Measurements from ENCODE around the gene CTRB1.

DNA sequence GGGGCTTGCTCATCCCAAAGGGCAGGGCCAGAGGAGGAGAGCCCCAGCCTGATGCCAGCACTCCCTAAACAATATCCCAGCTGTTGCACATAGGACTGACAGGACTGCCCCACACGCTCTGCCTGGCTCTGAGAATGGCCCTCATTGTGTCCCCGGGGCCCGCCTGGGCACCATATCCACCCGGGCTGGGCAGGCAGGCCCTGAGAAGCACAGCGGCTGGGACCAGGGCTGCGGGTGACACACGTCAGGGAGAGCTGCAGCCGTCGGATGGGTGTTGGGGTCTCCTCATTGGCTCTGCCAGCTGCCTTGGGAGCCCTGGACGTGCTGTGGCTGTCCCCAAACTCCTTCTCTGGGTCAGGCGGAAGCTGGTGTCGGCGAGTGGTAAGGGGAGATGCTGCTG, 28.5 kb downstream of the CTRB1 start:
- TF ChIP-seq, protein P1, sequence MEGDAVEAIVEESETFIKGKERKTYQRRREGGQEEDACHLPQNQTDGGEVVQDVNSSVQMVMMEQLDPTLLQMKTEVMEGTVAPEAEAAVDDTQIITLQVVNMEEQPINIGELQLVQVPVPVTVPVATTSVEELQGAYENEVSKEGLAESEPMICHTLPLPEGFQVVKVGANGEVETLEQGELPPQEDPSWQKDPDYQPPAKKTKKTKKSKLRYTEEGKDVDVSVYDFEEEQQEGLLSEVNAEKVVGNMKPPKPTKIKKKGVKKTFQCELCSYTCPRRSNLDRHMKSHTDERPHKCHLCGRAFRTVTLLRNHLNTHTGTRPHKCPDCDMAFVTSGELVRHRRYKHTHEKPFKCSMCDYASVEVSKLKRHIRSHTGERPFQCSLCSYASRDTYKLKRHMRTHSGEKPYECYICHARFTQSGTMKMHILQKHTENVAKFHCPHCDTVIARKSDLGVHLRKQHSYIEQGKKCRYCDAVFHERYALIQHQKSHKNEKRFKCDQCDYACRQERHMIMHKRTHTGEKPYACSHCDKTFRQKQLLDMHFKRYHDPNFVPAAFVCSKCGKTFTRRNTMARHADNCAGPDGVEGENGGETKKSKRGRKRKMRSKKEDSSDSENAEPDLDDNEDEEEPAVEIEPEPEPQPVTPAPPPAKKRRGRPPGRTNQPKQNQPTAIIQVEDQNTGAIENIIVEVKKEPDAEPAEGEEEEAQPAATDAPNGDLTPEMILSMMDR (IDR thresholded peaks at IDR 0.05) = no peak
- TF ChIP-seq POLR2A (IDR thresholded peaks at IDR 0.05) = no peak
- TF ChIP-seq POLR2AphosphoS5 (IDR thresholded peaks at IDR 0.05; ENCODE audit: insufficient read depth in 1 of 2, low read depth in 1 of 2) = no peak
